Measurements from ENCODE around the gene TBC1D19. TPM values are rescaled to one million over a fixed set of nuclear protein-coding genes. Genes with fewer than 3 reads are reported as not detected.
"Not testable (repeated sequence)": the region's sequence is repeated elsewhere in the genome, so short reads cannot be mapped to it uniquely, and the experiment has no call there.

TBC1D19 gene
- total RNA-seq, 2 experiments from 2014 or later: 4.3 to 8.0 TPM

- Mint-ChIP-seq H3K4me1 (no peaks in the 10 kb centered on the region), H3K4me3 (no peak overlapping the region), H3K36me3 (peaks cover 2% of the 10 kb centered on the region), H3K9me3 (ENCODE audit: low read depth) (no peaks in the 10 kb centered on the region), H3K27ac (no peak overlapping the region), H3K27me3 (no peaks in the 10 kb centered on the region)
- ATAC-seq (no peak), DNase-seq (no peak)
- CTCF ChIA-PET: no interaction called here
These were observed 87.1 kb downstream of the TBC1D19 start for GRCh38 chr4:26670903-26671537.

GRCh38 chr4:26679040-26679695 is 95.3 kb downstream of the TBC1D19 start:
- Mint-ChIP-seq H3K36me3 (peaks cover 27% of the 10 kb centered on the region), H3K9me3 (ENCODE audit: low read depth) (peaks cover 11% of the 10 kb centered on the region)
- H3K4me3 Mint-ChIP-seq, H3K4me1 Mint-ChIP-seq, DNase-seq, CTCF ChIA-PET, H3K27me3 Mint-ChIP-seq, ATAC-seq, H3K27ac Mint-ChIP-seq: not testable (repeated sequence)

DNA sequence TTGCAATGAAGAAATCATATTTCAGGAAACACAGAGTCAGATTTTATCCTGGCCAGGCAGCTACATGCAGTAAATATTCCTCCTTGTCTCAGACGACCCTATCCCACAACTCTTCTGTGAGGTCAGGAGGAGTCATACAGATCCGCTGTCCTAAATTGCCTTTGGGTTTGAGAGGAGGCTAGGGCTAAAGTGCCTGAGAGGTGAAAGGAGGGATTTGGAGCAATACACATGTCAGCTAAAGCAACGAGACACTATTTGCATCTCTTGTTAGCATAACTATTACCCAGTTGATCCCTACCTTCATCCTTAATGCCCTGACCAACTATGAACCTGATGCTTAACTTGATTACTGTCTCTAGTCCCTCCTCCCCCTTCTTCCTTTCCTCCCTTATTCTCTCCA is 98.6 kb downstream of the TBC1D19 start:
- CTCF ChIA-PET: no interaction called here
- ATAC-seq (no peak), DNase-seq (no peak)
- Mint-ChIP-seq H3K4me1 (no peaks in the 10 kb centered on the region), H3K27ac (no peak overlapping the region), H3K4me3 (no peak overlapping the region), H3K27me3 (no peaks in the 10 kb centered on the region), H3K9me3 (ENCODE audit: low read depth) (peaks cover 11% of the 10 kb centered on the region), H3K36me3 (peaks cover 23% of the 10 kb centered on the region)

DNA sequence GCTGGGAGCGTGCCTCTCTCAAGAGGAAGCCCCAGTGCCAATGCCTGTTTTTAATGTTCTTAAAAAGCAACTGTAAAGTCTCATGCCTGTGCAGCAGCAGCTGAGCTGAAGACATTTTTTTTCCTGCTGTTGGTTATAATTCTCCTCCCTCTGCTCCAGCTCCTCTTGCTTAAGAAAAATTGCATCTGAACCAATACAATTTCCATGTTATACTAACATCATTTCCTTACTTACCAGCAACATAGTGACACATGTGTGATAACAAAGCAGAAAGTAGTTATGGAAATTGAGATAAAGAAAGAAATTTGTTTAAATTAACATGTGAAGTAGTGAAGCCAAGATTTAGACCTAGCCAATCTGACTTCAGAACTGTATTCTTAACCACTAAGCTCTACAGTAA is 101.4 kb downstream of the TBC1D19 start:
- no peak overlapping the region for H3K27ac Mint-ChIP-seq
- H3K27me3 Mint-ChIP-seq: no peaks in the 10 kb centered on the region
- ATAC-seq: no peak
- no peak for DNase-seq
- CTCF ChIA-PET: no interaction called here
- H3K4me3 Mint-ChIP-seq: no peak overlapping the region
- peaks cover 9% of the 10 kb centered on the region for H3K36me3 Mint-ChIP-seq
- H3K9me3 Mint-ChIP-seq (ENCODE audit: low read depth): peaks cover 2% of the 10 kb centered on the region
- no peaks in the 10 kb centered on the region for H3K4me1 Mint-ChIP-seq

DNA sequence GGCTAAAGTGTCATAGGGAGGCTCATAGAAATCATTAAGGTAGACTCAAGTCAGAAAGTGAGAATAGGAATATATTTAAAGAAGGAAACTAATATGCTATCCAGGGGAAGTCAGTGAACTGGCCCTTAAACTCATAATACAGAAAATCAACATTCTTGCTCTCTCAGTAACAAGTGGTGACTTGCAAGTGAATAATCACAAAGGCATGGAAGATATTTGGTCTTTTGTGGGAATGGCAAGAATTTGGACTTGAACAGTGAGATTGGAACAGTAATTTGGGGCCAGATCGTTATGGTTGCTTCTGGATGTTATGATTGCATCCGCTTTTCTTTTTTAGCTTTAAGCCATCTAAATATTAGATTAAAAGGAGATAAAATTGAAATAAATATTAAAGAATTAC is 103.8 kb downstream of the TBC1D19 start:
- CTCF ChIA-PET: no interaction called here
- H3K27me3 Mint-ChIP-seq: no peaks in the 10 kb centered on the region

DNA sequence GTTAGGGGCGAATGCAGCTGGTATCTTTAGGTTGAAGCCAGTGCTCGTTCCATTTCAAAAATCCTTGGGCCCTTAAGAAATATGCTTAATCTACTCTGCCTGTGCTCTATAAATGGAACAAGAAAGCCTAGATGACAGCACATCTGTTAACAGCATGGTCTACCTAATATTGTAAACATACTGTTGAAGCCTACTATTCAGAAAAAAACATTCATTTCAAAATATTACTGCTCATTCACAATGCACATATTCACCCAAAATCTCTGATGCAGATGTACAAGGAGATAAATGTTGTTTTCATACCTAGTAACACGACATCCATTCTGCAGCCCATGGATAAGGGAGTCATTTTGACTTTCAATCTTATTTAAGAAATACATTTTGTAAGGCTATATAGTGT is 106.6 kb downstream of the TBC1D19 start:
- DNase-seq (no peak), ATAC-seq (no peak)
- Mint-ChIP-seq H3K4me3 (no peak overlapping the region), H3K27me3 (no peaks in the 10 kb centered on the region), H3K27ac (no peak overlapping the region), H3K9me3 (ENCODE audit: low read depth) (no peaks in the 10 kb centered on the region), H3K4me1 (no peaks in the 10 kb centered on the region), H3K36me3 (peaks cover 8% of the 10 kb centered on the region)
- CTCF ChIA-PET: no interaction called here

More for the DNA sequence above, 103.8 kb downstream of the TBC1D19 start:
- Mint-ChIP-seq H3K9me3 (ENCODE audit: low read depth) (no peaks in the 10 kb centered on the region), H3K36me3 (peaks cover 9% of the 10 kb centered on the region), H3K4me1 (no peaks in the 10 kb centered on the region), H3K4me3 (no peak overlapping the region), H3K27ac (no peak overlapping the region)
- DNase-seq (no peak), ATAC-seq (no peak)

DNA sequence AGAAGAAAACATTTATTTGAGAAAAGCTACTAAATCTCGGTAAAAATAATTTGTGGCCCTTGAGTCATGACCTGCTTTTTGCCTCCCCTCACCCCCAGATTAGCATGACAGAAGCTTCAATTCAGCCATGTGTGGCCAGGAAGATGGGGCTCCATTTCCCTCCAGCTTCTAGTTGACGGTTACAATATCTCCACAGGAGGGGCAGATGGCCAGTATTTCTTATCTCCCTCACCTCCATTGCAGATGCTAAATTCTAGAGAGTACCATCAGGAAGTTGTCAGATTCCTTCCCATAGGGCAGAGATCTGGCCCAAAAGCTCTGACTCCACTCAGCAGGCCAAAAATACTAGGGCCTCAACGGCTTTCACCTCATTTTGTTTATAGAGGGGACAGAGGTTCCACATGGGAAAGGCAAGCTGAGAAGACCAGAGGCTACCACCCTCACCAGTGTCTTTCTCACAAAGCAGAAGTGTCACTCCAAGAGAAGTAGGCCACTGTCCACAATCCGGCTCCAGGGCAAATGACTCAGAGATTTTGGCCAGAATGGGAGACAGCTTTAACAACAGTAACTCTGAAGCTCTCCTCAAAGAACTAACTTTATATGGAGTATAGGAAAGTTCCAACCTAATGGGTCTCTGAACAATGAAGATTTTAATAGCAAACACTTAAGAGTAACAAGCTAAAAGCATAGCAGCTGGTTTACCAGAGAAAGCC is 108.3 kb downstream of the TBC1D19 start:
- no peak for DNase-seq
- no peak for ATAC-seq
- Mint-ChIP-seq H3K4me1 (no peaks in the 10 kb centered on the region), H3K27ac (no peak overlapping the region), H3K27me3 (no peaks in the 10 kb centered on the region), H3K36me3 (peaks cover 8% of the 10 kb centered on the region), H3K9me3 (ENCODE audit: low read depth) (no peaks in the 10 kb centered on the region), H3K4me3 (no peak overlapping the region)
- CTCF ChIA-PET: no interaction called here

DNA sequence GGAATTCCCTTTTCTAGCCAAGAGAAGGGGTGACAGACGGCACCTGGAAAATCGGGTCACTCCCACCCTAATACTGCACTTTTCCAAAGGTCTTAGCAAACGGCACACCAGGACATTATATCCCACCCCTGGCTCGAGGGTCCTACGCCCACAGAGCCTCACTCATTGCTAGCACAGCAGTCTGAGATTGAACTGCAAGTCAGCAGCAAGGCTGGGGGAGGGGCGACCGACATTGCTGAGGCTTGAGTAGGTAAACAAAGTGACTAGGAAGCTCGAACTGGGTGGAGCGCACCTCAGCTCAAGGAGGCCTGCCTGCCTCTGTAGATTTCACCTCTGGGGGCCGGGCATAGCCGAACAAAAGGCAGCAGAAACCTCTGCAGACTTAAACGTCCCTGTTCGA is 110.2 kb downstream of the TBC1D19 start:
- DNase-seq; H3K27ac Mint-ChIP-seq; H3K4me1 Mint-ChIP-seq; H3K36me3 Mint-ChIP-seq; H3K9me3 Mint-ChIP-seq (ENCODE audit: low read depth); H3K27me3 Mint-ChIP-seq; ATAC-seq; H3K4me3 Mint-ChIP-seq; CTCF ChIA-PET: not testable (repeated sequence)

GRCh38 chr4:26700110-26700509 is 116.2 kb downstream of the TBC1D19 start:
- ATAC-seq: no peak
- peaks cover 3% of the 10 kb centered on the region for H3K9me3 Mint-ChIP-seq (ENCODE audit: low read depth)
- no peaks in the 10 kb centered on the region for H3K36me3 Mint-ChIP-seq
- no peak overlapping the region for H3K27ac Mint-ChIP-seq
- DNase-seq: no peak
- no peak overlapping the region for H3K4me3 Mint-ChIP-seq
- no peaks in the 10 kb centered on the region for H3K4me1 Mint-ChIP-seq
- no peaks in the 10 kb centered on the region for H3K27me3 Mint-ChIP-seq
- CTCF ChIA-PET: no interaction called here

DNA sequence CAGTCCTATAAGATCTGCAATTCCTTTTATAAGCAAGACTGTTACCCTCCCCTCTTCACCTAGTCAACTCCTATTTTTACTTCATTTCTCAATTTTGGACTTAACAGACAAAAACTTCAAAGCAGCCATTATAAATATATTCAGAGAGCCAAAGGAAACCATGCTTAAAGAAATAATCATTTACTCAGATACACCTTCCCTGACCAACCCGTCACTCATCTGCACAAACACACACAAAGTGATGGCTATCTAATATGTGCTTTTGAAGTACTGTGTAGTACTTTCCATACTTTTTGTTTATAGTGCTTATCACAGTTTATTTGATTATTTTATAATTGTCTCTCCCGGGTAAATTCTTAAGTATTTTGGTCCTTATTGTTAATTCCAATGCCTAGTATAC is 117.2 kb downstream of the TBC1D19 start:
- Mint-ChIP-seq H3K27ac (no peak overlapping the region), H3K27me3 (no peaks in the 10 kb centered on the region), H3K4me3 (no peak overlapping the region), H3K36me3 (no peaks in the 10 kb centered on the region), H3K9me3 (ENCODE audit: low read depth) (peaks cover 3% of the 10 kb centered on the region), H3K4me1 (no peaks in the 10 kb centered on the region)
- CTCF ChIA-PET: no interaction called here
- ATAC-seq (no peak), DNase-seq (no peak)

DNA sequence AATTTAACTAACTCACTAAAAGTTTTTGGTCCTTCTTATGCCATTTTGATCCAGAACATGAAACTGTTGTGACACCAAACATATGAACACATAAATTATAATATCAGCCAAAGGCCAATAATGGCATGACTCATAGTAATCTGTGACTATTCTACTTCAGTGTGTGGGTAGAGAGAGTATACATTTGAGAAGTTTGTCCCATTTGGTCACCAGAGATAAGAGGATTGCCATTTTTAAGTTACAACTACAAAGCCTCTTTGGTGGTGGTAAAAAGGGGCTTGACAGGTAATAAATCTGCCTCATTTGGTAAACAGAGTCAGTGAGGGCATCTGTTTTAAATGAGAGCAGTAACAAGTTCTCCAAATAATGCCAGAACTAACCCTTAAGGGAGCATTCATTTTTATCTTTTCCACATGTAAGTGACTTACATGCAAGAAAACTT is 117.9 kb downstream of the TBC1D19 start:
- Mint-ChIP-seq H3K27me3 (no peaks in the 10 kb centered on the region), H3K4me3 (no peak overlapping the region), H3K27ac (no peak overlapping the region), H3K36me3 (peaks cover 1% of the 10 kb centered on the region), H3K4me1 (no peaks in the 10 kb centered on the region), H3K9me3 (ENCODE audit: low read depth) (peaks cover 3% of the 10 kb centered on the region)
- CTCF ChIA-PET: no interaction called here
- DNase-seq: no peak
- ATAC-seq: no peak

DNA sequence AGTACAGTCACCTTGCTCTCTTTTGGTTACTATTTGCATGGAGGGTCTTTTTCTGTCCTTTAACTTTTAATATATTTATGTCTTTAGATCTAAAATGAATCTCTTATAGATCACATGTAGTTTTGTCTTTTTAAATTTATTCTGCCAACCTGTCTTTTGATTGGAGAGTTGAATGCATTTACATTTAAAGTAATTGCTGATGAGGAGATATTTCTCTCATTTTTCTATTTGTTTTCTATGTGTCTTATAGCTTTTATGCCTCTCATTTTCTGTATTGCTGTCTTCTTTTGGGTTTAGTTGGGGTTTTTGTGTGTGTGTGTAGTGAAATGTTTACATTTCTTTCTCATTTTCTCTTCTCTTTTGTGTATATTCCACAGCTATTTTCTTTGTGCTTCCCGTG is 123.5 kb downstream of the TBC1D19 start:
- no peaks in the 10 kb centered on the region for H3K4me1 Mint-ChIP-seq
- no peak overlapping the region for H3K27ac Mint-ChIP-seq
- peaks cover 8% of the 10 kb centered on the region for H3K36me3 Mint-ChIP-seq
- H3K27me3 Mint-ChIP-seq: no peaks in the 10 kb centered on the region
- ATAC-seq (no peak), DNase-seq (no peak)
- CTCF ChIA-PET: no interaction called here
- H3K4me3 Mint-ChIP-seq: no peak overlapping the region
- peaks cover 5% of the 10 kb centered on the region for H3K9me3 Mint-ChIP-seq (ENCODE audit: low read depth)

GRCh38 chr4:26709246-26709645 is 125.4 kb downstream of the TBC1D19 start:
- H3K9me3 Mint-ChIP-seq (ENCODE audit: low read depth): peaks cover 5% of the 10 kb centered on the region
- no peak for ATAC-seq
- DNase-seq: no peak
- no peaks in the 10 kb centered on the region for H3K27me3 Mint-ChIP-seq
- no peaks in the 10 kb centered on the region for H3K4me1 Mint-ChIP-seq
- no peak overlapping the region for H3K27ac Mint-ChIP-seq
- peaks cover 8% of the 10 kb centered on the region for H3K36me3 Mint-ChIP-seq
- no peak overlapping the region for H3K4me3 Mint-ChIP-seq
- CTCF ChIA-PET: no interaction called here

GRCh38 chr4:26713563-26714151 is 129.8 kb downstream of the TBC1D19 start:
- ATAC-seq (no peak), DNase-seq (no peak)
- no peaks in the 10 kb centered on the region for H3K4me1 Mint-ChIP-seq
- no peaks in the 10 kb centered on the region for H3K27me3 Mint-ChIP-seq
- H3K4me3 Mint-ChIP-seq: no peak overlapping the region
- CTCF ChIA-PET: no interaction called here
- H3K36me3 Mint-ChIP-seq: peaks cover 2% of the 10 kb centered on the region
- H3K27ac Mint-ChIP-seq: no peak overlapping the region
- peaks cover under 1% of the 10 kb centered on the region for H3K9me3 Mint-ChIP-seq (ENCODE audit: low read depth)

Data from activated CD8-positive, alpha-beta memory T cell treated with anti-CD3 and anti-CD28 coated beads, Interleukin-2, amount 10 ng/mL, durations not matched to agents 7 days and 5 days (primary cell).